Fibroblast of mammary gland (primary cell): ENCODE data around the gene GCFC2.
"Not testable (repeated sequence)": the region's sequence is repeated elsewhere in the genome, so short reads cannot be mapped to it uniquely, and the experiment has no call there.

Source experiments
- DNase-seq: peaks from one replicate; pipeline ENCODE4 v3.0.0-alpha.2; 2010; ENCODE audit warnings: low read depth
- H3K4me3 ChIP-seq: 2 replicates; pipeline ENCODE4 v1.5.1; 2011; ENCODE audit warnings: low read depth, mild to moderate bottlenecking, low read length, moderate library complexity; ENCODE audit not compliant: control insufficient read depth
- CTCF ChIP-seq: conservative IDR thresholded peaks from 2 replicates; pipeline ENCODE4 v1.5.1; 2011; ENCODE audit warnings: low read depth, low read length, inconsistent platforms; ENCODE audit not compliant: control insufficient read depth, insufficient read depth

Gene GCFC2

DNA sequence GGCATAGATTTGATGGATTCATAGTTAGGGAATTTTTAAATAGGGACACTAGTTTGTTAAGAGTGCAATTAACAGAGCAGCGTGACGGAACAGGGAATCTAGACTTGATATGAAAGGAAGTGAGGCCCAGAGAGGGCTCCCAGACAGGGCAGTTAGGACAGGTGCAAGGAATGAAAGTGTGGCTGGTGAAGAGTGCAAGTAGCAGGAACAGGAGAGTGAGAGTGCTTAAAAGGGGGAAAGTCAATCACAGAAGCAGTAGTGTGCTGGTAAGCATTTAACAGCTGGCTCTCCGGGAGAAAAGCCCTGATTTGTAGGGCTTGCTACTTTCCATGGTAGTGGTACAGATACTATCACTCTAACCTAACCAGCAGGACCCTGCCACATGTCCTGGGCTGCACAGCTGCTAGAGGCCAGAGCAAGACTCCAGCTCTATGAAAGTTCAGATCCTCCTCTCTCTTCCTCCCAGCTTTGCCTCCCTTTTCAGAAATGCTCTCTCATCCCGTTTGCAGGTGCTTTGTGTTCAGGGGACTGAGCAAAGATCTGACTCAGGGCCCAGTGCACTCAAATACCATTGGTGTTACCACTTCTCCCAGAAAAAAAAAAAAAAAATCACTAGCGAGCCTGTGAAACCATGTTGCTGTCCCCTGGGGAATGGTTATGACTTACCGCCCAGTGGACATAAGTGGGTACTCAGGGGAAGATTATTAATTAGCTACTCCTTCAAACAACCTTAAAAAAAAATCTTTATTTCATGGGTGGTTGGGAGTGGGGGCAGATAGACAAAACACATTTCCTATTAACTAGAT lies 18.1 kb upstream of the GCFC2 start:
- TF ChIP-seq CTCF = no peak
- DNase-seq = no peak

GRCh38 chr2:75722687-75723086 lies 12.0 kb upstream of the GCFC2 start:
- H3K4me3 ChIP-seq = no peak overlapping the region
- no peak for TF ChIP-seq CTCF
- DNase-seq = no peak

More for the DNA sequence above, 18.1 kb upstream of the GCFC2 start:
- H3K4me3 ChIP-seq = no peak overlapping the region

GRCh38 chr2:75720525-75720924 lies 9.8 kb upstream of the GCFC2 start:
- DNase-seq = no peak
- no peak overlapping the region for H3K4me3 ChIP-seq
- TF ChIP-seq CTCF = no peak

- H3K4me3 ChIP-seq = no peak overlapping the region
- DNase-seq = no peak
- TF ChIP-seq CTCF = no peak
Observed at GRCh38 chr2:75719616-75720015, 8.9 kb upstream of the GCFC2 start.

- DNase-seq = peak; percentile 20
- TF ChIP-seq CTCF = no peak
- no peak overlapping the region for H3K4me3 ChIP-seq
Observed at GRCh38 chr2:75716406-75716805, 5.7 kb upstream of the GCFC2 start.

GRCh38 chr2:75711590-75711989 lies 875 bp upstream of the GCFC2 start:
- H3K4me3 ChIP-seq, DNase-seq: not testable (repeated sequence)

DNA sequence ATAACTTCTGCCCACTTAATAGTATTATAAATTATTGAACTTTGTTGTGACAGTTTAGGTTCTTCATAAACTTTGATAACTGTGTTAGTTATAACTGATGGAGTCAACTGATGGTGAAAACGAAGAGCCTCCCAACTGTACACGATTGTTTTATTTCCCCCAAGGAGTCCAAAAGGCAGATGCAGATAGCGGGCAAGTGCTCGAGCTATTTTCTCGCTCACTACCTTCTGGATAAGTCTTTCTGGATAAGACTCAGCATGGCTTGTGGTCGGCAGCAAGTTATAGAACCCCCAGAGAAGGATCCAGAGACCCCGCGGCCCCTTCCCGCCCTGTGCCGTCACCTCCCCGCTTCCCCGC lies 517 bp downstream of the GCFC2 start:
- TF ChIP-seq CTCF = no peak
- no peak for DNase-seq
- peak overlapping the region; percentile 67 for H3K4me3 ChIP-seq
